Jurkat, Clone E6-1 (cell line): ENCODE data around the gene HIP1.
A peak's percentile ranks its signal among the peaks of the same experiment; 100 is the strongest.
"Not testable (repeated sequence)": the region's sequence is repeated elsewhere in the genome, so short reads cannot be mapped to it uniquely, and the experiment has no call there.

Experiments used
- DNase-seq: peaks from one replicate; pipeline ENCODE4 v3.0.0-alpha.2; 2011; ENCODE audit warnings: low read depth, low spot score
- H3K4me3 ChIP-seq: 2 replicates; pipeline ENCODE4 v1.5.1; 2011; ENCODE audit warnings: mild to moderate bottlenecking, low read length, control low read depth, moderate library complexity

HIP1 gene

GRCh38 chr7:75628055-75628454, 110.7 kb downstream of the HIP1 start:
- no peak for DNase-seq
- no peak overlapping the region for H3K4me3 ChIP-seq

GRCh38 chr7:75626954-75627353, 111.8 kb downstream of the HIP1 start:
- DNase-seq = no peak
- no peak overlapping the region for H3K4me3 ChIP-seq

GRCh38 chr7:75625868-75626267, 112.9 kb downstream of the HIP1 start:
- no peak overlapping the region for H3K4me3 ChIP-seq
- DNase-seq = no peak

- no peak overlapping the region for H3K4me3 ChIP-seq
- DNase-seq = no peak
Measured at GRCh38 chr7:75624134-75624832, 114.5 kb downstream of the HIP1 start.

- no peak overlapping the region for H3K4me3 ChIP-seq
- no peak for DNase-seq
Measured at GRCh38 chr7:75623390-75624133, 115.2 kb downstream of the HIP1 start.

- H3K4me3 ChIP-seq = no peak overlapping the region
- no peak for DNase-seq
Measured at GRCh38 chr7:75621124-75621523, 117.6 kb downstream of the HIP1 start.

GRCh38 chr7:75619636-75620035, 119.1 kb downstream of the HIP1 start:
- DNase-seq = no peak
- H3K4me3 ChIP-seq = no peak overlapping the region

- H3K4me3 ChIP-seq = peak overlapping the region; percentile 36
- peak; percentile 84 for DNase-seq
Measured at GRCh38 chr7:75617634-75618234, 121.0 kb downstream of the HIP1 start.

- DNase-seq = no peak
- H3K4me3 ChIP-seq = no peak overlapping the region
Measured at GRCh38 chr7:75616421-75617167, 122.1 kb downstream of the HIP1 start.

GRCh38 chr7:75614401-75614800, 124.3 kb downstream of the HIP1 start:
- DNase-seq = no peak
- no peak overlapping the region for H3K4me3 ChIP-seq

- H3K4me3 ChIP-seq = no peak overlapping the region
- no peak for DNase-seq
Measured at GRCh38 chr7:75613351-75613750, 125.4 kb downstream of the HIP1 start.

GRCh38 chr7:75611557-75612178, 127.1 kb downstream of the HIP1 start:
- no peak overlapping the region for H3K4me3 ChIP-seq
- DNase-seq = no peak

- H3K4me3 ChIP-seq, DNase-seq: not testable (repeated sequence)
Measured at GRCh38 chr7:75609416-75609815, 129.3 kb downstream of the HIP1 start.

GRCh38 chr7:75608451-75609122, 130.2 kb downstream of the HIP1 start:
- H3K4me3 ChIP-seq = no peak overlapping the region
- DNase-seq = no peak

GRCh38 chr7:75604408-75604807, 134.3 kb downstream of the HIP1 start:
- no peak for DNase-seq

GRCh38 chr7:75602831-75603230, 135.9 kb downstream of the HIP1 start:
- DNase-seq, H3K4me3 ChIP-seq: not testable (repeated sequence)

More at GRCh38 chr7:75604408-75604807, 134.3 kb downstream of the HIP1 start:
- no peak overlapping the region for H3K4me3 ChIP-seq

- no peak for DNase-seq
- H3K4me3 ChIP-seq = no peak overlapping the region
Measured at GRCh38 chr7:75601539-75601938, 137.2 kb downstream of the HIP1 start.

- not testable (repeated sequence) for DNase-seq
Measured at GRCh38 chr7:75600748-75601147, 138.0 kb downstream of the HIP1 start.

More at GRCh38 chr7:75600748-75601147, 138.0 kb downstream of the HIP1 start:
- H3K4me3 ChIP-seq = not testable (repeated sequence)
